ENCODE data around the gene NUP133.
"Not testable (repeated sequence)": the region's sequence is repeated elsewhere in the genome, so short reads cannot be mapped to it uniquely, and the experiment has no call there.

The NUP133 gene

DNA sequence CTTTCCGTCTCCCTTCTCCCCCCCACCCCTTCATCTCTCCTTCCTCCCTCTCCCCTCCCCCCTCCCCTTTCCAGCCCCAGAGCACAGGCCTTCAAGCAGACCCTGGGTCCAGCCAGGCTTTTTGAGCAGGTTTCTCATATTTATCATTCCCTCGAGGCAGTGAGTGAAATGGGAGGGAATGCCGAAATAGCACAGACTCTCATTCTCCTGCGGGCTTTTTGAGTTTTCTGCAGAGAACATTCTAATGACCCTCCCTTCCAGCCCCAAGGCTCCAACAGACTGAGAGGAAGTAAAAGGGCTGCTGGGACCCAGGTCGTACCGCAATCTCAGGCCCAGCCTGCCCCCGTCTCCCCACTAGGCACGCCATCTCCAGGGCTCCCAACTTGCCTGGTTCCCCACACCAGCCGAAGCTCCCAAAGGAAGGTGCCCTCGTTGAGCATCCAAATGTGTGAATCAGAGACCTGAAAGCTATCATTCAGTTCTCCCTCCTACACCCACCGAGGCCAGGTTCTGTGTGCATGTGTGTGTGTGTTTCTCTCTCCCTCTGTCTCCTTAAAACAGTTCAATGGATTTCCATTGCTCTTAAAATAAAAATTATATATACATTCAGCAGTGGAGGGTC is 96.6 kb downstream of the NUP133 start:
- no peak for FAIRE-seq

DNA sequence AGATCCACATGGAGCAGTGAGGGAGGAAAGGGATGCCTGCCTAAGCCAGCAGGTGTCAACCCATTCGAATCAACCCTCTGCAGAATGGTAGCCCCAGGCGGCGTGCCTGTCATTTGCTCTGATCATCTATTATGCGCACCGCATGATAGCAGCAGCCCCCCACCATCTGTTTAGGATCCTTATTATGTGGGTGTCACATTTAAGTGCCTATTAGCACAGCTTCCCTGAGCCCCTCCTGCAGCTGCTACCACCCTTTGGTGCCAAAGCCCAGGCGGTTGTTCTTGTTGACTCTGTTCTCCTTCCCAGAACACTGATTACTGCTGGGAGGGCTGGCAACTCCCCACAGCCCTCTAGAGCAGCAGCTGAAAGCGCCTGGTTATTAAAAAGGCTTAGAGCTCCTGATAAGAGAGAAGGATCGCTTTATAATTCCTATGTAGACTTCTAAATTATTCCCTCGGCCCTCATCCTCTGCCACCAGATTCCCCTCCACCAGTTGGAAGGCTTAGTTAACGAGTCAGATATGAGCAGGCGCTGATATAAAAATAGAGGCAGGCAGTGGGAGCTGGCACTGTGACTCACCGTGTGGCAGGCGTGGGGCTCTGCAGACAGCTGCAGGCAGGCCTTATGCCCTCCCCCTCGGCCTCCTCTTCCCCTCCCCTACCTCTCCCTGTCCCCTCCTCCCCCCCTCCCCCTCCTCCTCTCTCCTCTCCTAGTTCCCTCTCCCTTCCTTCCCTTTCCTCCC is 97.3 kb downstream of the NUP133 start:
- no peak for FAIRE-seq

GRCh38 chr1:229410370-229410691 is 97.8 kb downstream of the NUP133 start:
- no peak for FAIRE-seq

GRCh38 chr1:229409616-229410369 is 98.3 kb downstream of the NUP133 start:
- FAIRE-seq, result no peak

- no peak for FAIRE-seq
Observed at GRCh38 chr1:229408458-229409037, 99.6 kb downstream of the NUP133 start.

DNA sequence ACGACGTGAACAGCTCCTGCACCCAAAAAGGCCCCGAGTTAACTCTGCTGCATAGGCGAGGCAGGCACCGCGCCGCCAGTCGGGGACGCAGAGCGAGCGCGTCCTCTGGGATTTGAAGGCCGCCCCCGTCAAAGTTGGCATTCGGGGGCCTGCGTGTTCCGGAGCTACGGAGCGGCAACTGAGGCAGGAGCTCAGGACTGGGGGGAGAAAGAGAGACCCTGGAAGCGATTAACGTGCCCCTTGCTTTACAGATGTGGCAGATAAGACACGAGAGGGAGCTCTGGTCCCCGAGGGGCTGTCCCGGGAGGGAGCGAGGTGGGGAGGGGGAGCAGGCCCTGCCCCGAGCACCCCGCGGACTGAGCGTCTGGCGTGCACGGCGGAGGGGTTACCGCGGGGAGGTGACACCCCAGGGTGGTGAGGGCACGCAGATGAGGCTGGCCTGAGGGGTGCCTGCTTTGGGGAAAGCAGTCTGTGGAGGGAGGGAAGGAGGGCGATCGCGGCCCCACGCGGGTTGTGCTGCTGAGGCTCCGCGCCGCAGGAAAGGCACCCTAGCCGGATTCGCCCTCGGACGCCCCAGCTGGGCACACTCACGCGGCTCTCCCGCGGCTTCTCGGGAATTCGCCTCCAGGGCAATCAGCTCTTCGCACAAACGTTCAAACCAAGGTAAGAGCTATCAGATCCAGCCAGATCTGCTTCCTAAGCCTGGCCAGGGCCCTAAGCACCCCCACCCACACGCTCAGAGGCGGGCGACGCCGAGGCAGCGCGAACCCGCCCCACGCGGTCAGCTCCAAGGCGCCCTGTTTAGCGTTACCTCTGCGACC is 100.7 kb downstream of the NUP133 start:
- no peak for FAIRE-seq

DNA sequence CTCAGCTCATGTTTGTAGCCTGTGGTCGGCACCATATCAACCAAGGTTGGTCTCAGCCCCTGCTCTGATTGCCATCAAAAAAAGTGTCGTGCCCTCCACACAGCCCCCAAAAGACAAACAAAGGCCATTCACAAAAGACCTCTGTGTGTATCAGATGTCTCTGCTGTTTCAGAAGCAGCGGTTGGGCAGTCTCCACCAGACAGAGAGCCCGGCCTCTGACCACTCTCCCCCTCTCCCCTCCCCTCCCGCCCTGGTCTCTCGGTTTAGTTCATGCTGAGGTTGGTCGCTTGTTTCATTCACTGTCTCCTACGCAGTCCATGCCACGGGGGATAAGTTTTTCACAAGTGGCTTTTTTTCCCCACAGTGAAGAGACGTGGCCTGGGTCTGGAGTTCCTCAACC is 101.3 kb downstream of the NUP133 start:
- FAIRE-seq, result no peak

GRCh38 chr1:229403573-229403972 is 104.6 kb downstream of the NUP133 start:
- no peak for FAIRE-seq

DNA sequence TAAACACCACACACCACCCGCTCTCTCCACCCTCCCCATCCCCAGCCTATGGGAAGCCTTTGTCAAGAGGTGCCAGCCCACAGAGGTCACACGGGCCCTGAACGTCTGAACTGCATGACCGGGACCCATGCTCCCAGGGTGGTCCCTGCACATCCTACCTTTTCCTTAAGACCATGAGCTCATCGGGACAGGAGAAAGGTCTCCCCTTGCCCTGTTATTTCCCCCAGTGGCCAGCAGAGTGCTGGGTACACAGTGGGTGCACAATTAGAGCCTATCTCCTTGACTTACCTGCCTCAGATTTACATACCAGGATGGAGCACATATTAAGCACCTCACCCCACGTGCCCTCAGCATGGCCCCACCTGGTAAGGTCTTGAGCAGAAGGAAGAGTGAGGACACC is 105.1 kb downstream of the NUP133 start:
- FAIRE-seq, result no peak

DNA sequence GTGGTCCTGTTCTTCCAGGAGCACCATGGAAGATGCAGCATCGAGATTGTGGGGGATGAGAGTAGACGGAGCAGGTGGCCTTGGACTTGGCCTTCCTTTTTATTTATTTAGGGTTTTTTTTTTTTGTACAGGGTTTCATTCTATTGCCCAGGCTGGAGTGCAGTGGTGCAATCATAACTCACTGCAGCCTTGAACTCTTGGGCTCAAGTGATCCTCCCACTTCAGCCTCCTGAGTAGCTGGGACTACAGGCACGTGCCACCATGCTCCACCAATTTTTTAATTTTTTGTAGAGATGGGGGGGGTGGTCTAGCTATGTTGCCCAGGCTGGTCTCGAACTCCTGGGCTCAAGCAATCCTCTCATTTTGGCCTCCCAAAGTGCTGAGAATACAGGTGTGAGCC is 105.8 kb downstream of the NUP133 start:
- FAIRE-seq, result not testable (repeated sequence)

- no peak for FAIRE-seq
Observed at GRCh38 chr1:229397762-229398161, 110.4 kb downstream of the NUP133 start.

- FAIRE-seq, result no peak
Observed at GRCh38 chr1:229396585-229397206, 111.4 kb downstream of the NUP133 start.

GRCh38 chr1:229394517-229394916 is 113.6 kb downstream of the NUP133 start:
- not testable (repeated sequence) for FAIRE-seq

DNA sequence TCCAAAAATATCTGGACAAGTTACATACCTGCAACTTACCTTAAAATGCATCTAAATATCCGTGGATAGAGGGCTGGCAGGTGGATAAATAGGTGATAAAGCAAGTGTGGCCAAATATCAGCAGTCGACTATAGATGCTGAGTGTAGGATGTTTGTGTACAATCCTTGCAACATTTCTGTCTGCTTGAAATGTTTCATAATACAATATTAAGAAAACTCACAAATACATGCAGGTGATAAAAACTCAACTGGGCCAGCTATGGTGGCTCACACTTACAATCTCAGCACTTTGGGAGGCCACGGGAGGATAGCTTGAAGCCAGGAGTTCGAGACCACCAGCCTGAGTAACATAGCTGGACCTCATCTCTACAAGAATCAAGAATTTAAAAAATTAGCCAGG is 115.2 kb downstream of the NUP133 start:
- no peak for FAIRE-seq
